Middle frontal gyrus (tissue), 1 donor: ENCODE results near the gene LILRB3.

Source experiments
- DNase-seq: peaks from one replicate; pipeline ENCODE4 v3.0.0-alpha.2; 2015; ENCODE audit warnings: low spot score; ENCODE audit errors: extremely low spot score

LILRB3 gene

DNA sequence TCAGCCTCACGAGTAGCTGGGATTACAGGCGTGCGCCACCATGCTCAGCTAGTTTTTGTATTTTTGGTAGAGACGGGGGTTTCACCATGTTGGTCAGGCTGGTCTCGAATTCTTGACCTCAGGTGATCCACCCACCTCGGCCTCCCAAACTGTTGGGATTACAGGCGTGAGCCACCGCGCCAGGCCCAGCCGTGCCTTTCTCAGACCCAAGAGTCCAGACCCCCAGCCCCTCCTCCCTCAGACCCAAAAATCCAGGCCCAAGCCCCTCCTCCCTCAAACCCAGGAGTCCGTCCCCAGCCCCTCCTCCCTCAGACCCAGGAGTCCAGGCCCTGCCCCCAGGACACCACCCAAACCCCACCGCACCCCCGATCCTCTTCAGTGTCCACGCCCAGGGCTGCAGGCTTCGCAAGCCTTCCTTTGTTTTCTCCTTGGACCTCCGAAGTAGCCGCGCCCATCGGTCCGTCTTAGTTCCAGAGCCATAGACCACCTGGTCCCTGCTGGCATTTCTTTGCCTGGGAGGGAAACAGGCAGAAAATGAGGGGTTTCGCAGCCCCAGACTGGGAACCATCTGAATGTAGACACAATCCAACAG, 53.6 kb downstream of the LILRB3 start:
- no peak for DNase-seq

DNA sequence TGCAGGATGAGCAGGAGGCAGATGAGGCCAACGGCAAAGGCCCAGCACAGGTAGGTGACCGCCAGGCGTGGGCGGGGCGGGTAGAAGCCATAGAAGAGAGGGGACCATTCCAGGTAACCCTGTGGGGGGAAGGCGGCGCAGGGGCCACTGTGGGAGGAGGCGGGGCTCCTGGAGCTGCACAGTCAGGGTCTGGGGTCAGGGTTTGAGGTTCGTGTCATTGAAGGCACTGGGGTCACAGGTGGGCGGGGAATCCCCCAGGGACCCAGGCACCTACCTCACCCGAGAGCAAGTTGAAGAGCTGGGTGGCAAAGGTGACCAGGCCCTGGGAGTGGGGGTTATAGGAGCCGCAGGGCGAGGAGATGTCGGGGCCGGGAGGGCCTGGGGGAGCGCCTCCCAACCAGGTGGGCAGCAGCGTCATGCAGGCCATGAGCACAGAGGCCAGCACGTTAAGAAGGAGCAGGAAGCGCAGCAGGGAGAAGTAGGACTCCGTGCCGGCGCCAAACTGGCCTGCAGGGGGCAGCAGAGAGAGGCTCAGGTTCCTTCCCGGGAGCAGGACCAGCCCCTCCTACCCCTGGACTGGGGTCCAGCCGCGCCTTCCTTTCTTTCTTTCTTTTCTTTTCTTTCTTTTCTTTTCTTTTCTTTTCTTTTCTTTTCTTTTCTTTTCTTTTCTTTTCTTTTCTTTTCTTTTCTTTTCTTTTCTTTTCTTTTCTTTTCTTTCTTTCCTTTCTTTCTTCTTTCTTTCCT, 54.5 kb downstream of the LILRB3 start:
- peak; percentile 60 for DNase-seq
